Colon (tissue), 2 donors: ENCODE results near the gene SDF2.
"Not testable (repeated sequence)": the region's sequence is repeated elsewhere in the genome, so short reads cannot be mapped to it uniquely, and the experiment has no call there.

ENCODE experiments used
- FAIRE-seq: peaks from 2 replicates; lab custom pipeline; 2012; peaks lifted over from hg19 to GRCh38; lab: Jason Lieb, UNC
- donor health status: control.
- donor health status: control.

SDF2 gene

DNA sequence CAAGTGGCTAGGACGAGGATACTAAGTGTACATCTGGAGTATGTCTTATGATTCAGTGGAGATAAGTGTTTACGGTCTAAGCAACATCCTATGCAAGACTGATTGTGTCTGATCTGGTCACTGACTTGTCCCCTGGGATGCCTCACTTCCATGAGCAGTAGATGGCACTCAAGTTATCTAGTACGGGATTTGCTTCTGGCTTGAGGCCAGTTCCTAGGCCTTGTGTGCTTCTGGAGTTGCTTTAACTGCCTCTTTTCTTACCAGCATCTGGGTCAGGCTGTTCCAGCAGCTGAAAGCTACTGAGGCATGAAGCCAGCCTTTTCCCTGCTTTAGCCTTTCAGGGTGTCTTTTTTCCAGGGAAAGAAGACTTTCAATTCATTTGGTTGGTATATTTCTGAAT, 23.3 kb upstream of the SDF2 start:
- no peak for FAIRE-seq

DNA sequence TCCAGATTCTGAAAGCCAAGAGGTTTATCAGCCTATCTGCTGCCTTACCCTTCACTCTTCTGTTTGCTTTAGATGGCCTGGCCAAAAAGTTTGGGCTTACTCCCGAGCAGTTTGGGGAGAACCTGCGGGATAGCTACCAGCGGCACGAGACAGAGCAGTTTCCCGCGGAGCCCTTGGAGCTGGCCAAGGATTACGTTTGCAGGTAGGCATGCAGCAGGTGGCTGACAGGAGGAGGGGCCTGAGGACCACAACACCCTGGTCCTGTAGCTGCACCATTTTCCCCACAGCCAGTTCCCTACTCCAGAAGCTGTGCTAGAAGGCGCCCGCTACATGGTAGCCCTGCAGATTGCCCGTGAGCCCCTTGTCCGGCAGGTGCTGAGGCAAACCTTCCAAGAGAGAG, 20.9 kb upstream of the SDF2 start:
- no peak for FAIRE-seq

- no peak for FAIRE-seq
These were observed 14.3 kb upstream of the SDF2 start for GRCh38 chr17:28675980-28676379.

GRCh38 chr17:28675490-28675889, 13.8 kb upstream of the SDF2 start:
- no peak for FAIRE-seq

GRCh38 chr17:28669918-28670317, 8.2 kb upstream of the SDF2 start:
- no peak for FAIRE-seq

DNA sequence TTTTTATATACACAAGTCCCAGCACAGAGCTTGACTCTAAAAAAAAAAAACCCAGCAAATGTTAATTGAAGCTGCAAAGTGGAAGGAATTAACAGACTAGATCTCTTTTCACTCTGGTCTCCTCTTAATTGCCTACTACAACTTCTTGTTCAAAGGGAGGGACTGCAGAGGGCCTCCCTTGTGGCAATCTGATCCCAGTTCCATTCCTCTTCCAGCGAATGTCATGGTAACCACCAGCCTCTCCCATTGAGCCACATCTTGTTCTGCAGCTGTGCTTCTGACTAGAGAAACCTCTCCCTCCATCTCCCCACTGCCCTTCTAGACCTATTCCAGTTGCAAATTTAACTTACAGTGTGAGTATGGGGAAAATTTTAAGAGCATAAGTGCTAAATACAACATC, 6.2 kb upstream of the SDF2 start:
- FAIRE-seq = no peak

DNA sequence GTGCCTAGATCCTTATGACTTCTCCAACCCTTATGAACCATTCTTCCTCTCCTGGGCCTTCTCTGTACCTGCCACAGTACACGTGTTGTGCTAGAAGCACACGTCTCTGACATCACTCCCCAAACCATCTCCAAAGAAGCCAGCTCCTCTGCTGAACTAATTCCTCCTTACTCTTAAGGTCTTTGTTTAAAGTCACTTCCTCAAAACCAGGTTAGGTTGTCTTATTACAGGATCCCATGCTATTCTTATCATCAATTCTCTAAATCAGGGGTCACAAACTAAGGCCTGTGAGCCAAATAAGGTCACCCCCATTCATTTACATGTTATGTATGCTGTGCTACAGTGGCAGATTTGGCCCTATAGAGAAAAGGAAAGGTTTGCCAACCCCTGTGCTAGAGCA, 4.3 kb upstream of the SDF2 start:
- no peak for FAIRE-seq

- FAIRE-seq = no peak
These were observed 2.0 kb upstream of the SDF2 start for GRCh38 chr17:28663723-28664122.

- no peak for FAIRE-seq
These were observed 772 bp upstream of the SDF2 start for GRCh38 chr17:28662527-28662829.

DNA sequence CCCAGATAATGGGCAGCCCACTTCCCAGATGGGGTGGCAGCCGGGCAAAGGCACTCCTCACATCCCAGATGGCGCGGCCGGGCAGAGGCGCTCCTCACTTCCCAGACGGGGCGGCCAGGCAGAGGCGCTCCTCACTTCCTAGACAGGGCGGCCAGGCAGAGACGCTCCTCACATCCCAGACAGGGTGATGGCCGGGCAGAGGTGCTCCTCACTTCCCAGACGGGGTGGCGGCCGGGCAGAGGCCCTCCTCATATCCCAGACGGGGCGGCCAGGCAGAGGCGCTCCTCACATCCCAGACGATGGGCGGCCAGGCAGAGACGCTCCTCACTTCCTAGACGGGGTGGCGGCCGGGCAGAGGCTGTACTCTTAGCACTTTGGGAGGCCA, 2.2 kb downstream of the SDF2 start:
- FAIRE-seq = not testable (repeated sequence)

- FAIRE-seq = not testable (repeated sequence)
These were observed 2.8 kb downstream of the SDF2 start for GRCh38 chr17:28658766-28659496.

DNA sequence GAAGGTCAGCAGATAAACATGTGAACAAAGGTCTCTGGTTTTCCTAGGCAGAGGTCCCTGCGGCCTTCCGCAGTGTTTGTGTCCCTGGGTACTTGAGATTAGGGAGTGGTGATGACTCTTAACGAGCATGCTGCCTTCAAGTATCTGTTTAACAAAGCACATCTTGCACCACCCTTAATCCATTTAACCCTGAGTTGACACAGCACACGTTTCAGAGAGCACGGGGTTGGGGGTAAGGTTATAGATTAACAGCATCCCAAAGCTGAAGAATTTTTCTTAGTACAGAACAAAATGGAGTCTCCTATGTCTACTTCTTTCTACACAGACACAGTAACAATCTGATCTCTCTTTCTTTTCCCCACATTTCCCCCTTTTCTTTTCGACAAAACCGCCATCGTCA, 3.4 kb downstream of the SDF2 start:
- not testable (repeated sequence) for FAIRE-seq

- FAIRE-seq = no peak
These were observed 4.0 kb downstream of the SDF2 start for GRCh38 chr17:28657756-28658155.

- no peak for FAIRE-seq
These were observed 6.5 kb downstream of the SDF2 start for GRCh38 chr17:28655160-28655559.

DNA sequence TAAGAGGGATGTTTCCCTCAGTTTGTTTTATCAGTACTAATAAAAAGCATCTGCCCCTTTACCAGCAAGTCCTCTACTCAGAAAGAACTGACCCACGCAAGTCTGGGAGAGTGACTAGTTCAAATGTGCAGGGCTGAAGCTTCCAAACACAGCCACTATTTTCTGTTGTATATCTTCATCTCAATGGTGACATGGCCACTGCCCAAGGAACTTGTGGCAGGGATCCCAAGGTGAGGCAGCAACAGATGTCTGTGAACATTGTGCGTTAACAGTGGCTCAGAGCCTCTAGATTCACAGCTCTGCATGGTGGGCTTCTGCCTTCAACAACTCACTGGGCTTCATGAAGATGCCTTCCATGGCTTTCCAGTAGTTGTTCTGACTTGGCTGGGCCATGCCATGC, 13.0 kb downstream of the SDF2 start:
- no peak for FAIRE-seq

DNA sequence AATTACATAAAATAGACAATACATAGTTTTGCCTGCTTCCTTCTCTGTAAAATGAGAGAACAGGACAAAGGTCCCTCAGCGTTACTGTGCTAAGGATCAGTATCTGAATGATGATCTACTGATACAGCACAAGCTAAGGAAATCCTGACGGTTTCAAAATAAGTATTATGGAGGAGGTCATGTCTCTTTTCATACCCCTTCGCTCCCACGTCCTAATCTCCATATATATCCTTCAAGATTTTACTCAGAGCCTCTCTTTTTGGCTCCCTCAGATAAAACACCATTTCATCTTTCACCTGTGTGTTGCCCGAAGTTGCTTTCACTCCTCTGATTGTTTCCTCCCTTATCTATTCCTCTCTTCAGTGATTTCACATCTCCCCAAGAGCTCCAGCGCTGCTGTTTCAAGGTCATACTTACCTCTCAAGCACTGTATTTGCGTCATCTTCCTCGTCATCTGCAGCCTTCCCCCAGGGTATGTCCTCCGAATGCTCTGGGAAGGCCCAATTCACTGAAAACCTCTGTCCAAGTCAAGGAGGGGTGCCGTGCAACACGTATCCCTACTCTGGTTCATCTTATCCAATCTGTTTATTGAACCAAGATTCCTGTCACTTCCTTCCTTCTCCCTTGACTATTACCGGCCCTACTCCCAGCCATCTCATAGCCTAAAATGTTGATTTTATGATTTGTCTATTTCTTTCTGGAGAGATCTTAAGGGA, 15.5 kb downstream of the SDF2 start:
- no peak for FAIRE-seq

DNA sequence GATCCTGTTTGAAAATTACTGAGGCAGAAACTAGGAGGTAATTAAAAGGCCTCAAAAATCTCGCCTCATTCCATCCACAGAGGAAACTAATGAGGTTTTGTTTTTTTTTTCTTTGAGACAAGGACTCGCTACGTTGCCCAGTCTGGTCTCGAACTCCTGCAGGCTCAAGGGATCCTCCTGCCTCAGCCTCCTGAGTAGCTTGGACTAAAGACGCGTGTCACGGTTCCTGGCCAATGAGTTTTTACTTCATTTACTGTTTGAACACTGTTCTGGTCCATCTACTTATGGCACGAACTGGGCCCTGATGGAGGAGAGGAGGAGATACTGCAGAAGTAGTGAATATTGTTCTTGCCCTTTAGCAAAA, 16.1 kb downstream of the SDF2 start:
- FAIRE-seq = no peak

DNA sequence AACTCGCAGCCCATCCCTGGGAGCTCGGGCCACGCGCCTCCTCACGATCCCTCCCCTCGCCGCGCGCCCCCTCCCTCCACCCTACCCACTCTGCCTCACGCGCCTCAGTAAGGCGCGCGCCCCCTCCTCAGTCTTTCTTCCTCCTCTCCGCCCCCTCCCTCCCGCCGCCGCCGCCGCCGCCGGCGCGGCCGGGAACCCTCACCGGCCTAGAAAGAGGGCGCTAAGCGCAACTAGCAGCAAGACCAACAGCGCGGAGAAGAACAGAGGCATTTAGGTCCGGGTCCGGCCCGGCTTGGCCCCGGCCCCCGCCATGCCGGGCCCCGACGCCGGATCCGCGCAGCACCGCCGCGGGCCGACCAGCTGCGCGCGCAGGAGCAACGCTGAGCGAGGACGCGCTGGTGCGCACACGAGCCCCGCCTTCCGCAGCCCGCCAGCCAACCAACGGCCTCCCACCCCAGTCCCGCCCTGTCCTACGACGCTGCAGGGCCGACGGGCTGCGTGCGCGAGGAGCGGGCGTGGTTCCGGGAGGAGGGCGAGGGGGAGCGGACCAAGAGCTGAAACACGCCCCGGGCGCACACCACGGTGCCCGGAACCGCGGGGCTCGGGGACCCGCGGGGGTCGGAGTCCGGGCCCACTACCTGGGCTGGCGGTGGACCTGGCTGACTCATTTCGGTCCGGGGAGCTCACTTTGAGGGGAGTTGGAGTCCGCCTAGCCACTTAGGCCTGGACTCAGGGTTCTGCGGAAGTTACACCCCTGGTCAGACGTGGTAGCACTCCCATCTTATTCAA, 16.7 kb downstream of the SDF2 start, which contains the start of gene BLTP2:
Gene BLTP2 (minus strand): TSS at position 372 of the 789 bp plus-strand sequence. CDS start 102 bp downstream, at position 270.
- no peak for FAIRE-seq

- no peak for FAIRE-seq
These were observed 17.5 kb downstream of the SDF2 start for GRCh38 chr17:28643983-28644786.

DNA sequence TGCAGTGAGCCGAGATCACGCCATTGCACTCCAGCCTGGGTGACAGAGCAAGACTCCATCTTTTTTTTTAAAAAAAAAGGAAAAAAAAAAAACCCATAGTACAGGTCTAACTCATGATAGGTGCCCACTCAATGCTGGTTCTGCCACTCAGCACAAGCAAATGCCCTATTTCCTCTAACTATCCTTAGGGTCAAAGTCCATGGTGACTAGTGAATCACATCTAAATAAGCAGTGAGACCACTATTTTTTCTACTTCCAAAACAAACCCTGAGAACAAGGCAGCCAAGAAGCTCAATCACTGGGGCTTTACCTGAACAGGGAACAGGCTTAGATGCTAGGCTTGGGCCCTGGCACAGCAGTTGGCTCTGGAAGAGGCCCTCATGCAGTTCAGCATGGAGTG, 20.1 kb downstream of the SDF2 start:
- no peak for FAIRE-seq

DNA sequence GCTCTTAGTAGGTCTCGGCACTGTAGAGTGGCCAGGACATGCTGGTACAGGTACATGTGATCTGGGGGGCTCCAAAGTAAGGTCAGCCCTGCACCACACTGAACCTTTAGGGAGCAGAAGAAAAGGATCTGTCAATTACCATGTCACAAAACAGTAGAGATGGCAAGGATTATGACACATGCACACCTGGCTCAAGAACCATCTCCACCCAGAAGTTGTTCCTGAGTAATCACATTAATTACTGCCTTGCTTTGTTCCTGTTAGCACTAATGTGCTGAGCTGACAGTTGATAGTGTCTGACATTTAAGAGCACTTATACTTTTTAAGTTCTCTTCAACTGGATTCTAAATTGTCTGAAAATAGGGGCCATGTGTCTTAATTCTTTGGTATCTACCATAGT, 26.2 kb downstream of the SDF2 start:
- no peak for FAIRE-seq

DNA sequence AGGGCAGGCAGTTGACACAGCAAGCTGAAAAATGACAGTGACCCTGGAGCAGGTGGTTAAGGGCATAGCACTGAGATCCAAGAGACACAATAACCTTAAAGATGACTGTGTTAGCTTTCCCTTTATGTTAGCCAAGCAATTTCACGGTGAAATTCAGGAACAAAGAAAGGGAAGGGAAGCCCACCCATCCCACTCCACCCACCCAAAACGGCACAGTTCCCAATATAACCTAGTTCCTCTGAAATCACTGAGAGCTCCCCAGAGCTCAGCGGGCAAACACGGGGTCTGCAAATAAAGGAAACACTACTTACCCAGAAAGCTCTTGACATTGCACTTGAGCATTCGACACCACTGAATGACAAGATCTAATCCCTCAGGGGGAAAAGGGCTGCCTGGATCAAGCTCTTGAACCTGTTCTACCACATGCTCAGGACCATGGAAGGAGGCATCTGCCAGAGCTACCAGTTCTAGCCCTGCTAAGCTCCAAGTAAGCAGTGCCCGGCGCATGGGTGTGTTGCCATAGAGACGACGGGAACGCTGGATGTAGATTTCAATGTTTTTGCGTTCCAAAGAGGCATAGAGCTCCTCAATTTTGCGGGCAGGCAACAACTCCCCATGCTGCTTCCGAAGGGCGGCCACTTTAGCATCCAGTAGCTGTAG, 27.4 kb downstream of the SDF2 start:
- FAIRE-seq = no peak
